ENCODE results near the gene KTI12. TPM values are rescaled to one million over a fixed set of nuclear protein-coding genes. Genes with fewer than 3 reads are reported as not detected.
"Not testable (repeated sequence)": the region's sequence is repeated elsewhere in the genome, so short reads cannot be mapped to it uniquely, and the experiment has no call there.

The KTI12 gene
- polyA plus RNA-seq (ENCODE audit: insufficient read length in 10 of 10) = 1 to 10 TPM; 2.4 to 3.9 (median 3.2) TPM
- long read RNA-seq, donor 1, transcript KTI12-201 (1 exons, 1,714 nt) = major isoform, 7 of 7 reads
- long read RNA-seq, donor 1, partial matches to known transcripts = 0 of 7 reads
- long read RNA-seq, donor 1, other reads (novel, unspliced or antisense) = 0 of 7 reads
- long read RNA-seq, donor 2, partial matches to known transcripts = 0 of 1 reads
- long read RNA-seq, donor 2, other reads (novel, unspliced or antisense) = 0 of 1 reads
- long read RNA-seq, donor 3, partial matches to known transcripts = 0 of 1 reads
- long read RNA-seq, donor 3, other reads (novel, unspliced or antisense) = 0 of 1 reads
- long read RNA-seq, donor 4, transcript KTI12-201 (1 exons, 1,714 nt) = major isoform, 6 of 6 reads
- long read RNA-seq, donor 4, partial matches to known transcripts = 0 of 6 reads
- long read RNA-seq, donor 4, other reads (novel, unspliced or antisense) = 0 of 6 reads
- long read RNA-seq, donor 5, transcript KTI12-201 (1 exons, 1,714 nt) = major isoform, 6 of 6 reads
- long read RNA-seq, donor 5, partial matches to known transcripts = 0 of 6 reads
- long read RNA-seq, donor 5, other reads (novel, unspliced or antisense) = 0 of 6 reads
- long read RNA-seq, donor 6, transcript KTI12-201 (1 exons, 1,714 nt) = major isoform, 9 of 9 reads
- long read RNA-seq, donor 6, partial matches to known transcripts = 0 of 9 reads
- long read RNA-seq, donor 6, other reads (novel, unspliced or antisense) = 0 of 9 reads
- long read RNA-seq, donor 7, transcript KTI12-201 (1 exons, 1,714 nt) = major isoform, 7 of 7 reads
- long read RNA-seq, donor 7, partial matches to known transcripts = 0 of 7 reads
- long read RNA-seq, donor 7, other reads (novel, unspliced or antisense) = 0 of 7 reads
- long read RNA-seq, donor 8 = 0 reads
- long read RNA-seq, donor 9, partial matches to known transcripts = 0 of 1 reads
- long read RNA-seq, donor 9, other reads (novel, unspliced or antisense) = 0 of 1 reads

DNA sequence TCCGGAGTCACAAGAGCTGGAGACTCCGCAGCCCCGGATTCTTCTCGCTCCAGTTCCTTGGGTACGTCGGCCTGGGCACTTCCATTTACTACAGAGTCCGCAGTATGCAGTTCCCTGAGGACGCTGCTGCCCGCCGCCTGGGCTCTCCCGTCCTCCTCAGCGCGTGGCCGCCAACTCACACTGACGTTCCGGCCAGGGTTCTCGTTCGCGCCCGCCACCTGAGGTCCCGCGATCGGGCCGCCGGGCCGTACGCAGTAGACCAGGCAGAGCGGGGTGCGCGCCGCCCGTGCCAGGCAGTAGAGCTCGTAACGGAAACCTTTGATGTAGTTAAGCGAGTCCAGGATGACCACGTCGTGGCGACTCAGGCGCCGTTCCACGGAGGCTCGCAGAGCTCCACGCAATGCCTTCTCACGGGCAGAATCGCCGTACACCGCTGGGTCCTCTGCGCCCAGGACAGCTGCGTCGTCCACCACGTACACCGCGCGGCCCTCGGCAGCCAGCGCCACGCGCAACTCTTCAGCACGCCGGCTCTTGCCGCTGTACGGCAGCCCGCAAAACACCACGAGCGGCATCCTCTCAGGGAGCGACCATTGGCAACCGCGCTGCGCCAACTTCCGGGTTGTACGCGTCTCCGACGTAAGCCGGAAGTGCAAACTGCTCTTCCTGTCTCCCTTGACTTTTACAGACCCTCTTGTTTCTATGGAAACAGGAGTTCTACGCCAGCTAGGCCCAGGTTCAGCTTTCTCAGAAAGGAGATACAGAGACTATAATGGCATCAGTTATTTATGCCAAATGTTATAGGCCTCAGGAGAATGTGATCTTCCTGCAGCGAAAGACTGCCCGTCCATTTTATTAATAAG is at the start of gene KTI12:
Gene KTI12, minus strand, starts transcription at position 621 of the 860 bp plus-strand sequence. Its CDS starts 49 bp downstream, at position 572.
- peak; percentile 88 to 96 (median 94) for DNase-seq

- DNase-seq = no peak
Measured at GRCh38 chr1:52080014-52080415, 46.4 kb upstream of the KTI12 start.

- not testable (repeated sequence) for DNase-seq
Measured at GRCh38 chr1:52077277-52077676, 43.7 kb upstream of the KTI12 start.

DNA sequence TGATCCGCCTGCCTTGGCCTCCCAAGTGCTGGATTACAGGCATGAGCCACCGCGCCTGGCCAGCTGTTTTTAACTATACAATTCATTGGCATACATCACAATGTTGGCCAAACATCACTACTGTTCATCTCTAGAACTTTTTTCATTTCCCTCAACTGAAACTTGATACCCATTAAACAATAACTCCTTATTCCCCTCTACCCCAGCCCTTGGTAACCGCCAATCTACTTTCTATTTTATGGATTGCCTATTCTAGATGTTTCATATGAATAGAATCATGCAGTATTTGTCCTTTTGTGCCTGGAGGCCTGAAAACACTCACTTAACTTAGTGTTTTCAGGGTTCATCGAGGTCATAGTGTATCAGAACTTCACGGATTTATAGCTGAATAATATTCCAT is 38.7 kb upstream of the KTI12 start:
- DNase-seq = no peak

DNA sequence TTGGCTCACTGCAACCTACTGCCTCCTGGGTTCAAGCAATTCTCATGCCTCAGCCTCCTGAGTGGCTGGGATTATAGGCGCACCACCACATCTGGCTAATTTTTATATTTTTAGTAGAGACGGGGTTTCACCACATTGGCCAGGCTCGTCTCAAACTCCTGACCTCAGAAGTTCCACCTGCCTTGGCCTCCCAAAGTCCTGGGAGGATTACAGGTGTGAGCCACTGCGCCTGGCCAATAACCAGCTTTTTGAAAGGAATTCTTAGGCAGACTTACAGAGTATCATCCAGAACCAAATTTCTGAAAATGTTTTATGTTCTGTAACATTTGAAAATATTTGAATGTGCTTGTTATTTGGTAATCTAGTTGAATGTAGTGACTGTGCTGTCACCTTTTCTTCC is 37.1 kb upstream of the KTI12 start:
- DNase-seq = no peak

DNA sequence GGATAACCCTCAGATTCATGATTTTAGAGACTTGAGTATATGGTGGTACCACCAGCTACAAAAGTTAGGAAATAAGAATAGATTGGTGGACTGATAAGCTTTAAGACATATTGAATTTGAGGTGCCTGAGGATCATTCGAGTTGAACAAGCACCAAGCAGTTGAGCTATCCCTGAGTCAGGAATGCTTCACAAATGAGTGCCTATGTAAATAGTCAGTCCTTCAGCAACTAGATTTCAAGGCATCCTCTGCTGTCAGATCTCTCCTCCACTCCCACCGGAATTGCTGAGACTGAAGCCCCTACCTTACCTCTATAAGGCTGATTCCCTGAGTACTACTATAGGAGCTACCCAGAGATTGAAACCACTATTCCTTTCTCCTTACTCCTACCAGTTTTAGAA is 29.6 kb upstream of the KTI12 start:
- no peak for DNase-seq

DNA sequence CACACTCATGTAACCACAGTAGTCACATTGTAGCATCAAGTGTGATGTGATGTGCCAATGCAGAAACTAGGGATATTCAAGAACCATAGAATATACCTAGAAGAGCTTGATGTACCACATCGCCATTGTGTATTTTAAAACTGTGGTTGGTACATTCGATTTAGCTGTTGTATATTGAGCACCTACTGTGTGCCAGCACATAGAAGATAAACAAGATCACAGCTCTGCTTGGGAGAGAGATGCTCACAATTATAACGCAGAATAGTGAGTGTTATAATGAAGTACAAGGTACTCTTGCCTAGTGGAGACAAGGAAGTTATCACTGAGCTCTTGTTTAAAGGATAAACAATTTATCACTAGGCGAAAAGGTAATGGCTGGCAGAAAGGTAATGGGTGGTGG is 27.2 kb upstream of the KTI12 start:
- DNase-seq = no peak

DNA sequence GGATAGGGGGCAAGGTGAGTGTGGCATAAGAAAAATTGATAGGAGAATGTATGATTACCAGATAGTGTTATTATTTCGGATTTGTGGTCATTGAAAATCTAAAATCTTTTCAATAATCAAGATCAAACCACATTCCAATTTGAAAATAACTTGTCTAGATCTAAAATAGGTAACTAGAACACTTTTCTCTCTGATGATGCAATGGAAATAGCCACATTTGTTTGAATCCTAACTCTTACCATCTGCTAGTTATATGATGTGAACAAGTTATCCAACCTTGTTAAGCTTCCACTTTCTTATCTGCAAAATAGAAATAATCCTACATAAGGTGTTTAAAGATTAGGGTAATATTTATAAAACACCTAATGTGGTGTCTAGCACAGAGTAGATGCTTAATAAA is 26.3 kb upstream of the KTI12 start:
- no peak for DNase-seq

GRCh38 chr1:52059321-52059720 is 25.7 kb upstream of the KTI12 start:
- no peak for DNase-seq

DNA sequence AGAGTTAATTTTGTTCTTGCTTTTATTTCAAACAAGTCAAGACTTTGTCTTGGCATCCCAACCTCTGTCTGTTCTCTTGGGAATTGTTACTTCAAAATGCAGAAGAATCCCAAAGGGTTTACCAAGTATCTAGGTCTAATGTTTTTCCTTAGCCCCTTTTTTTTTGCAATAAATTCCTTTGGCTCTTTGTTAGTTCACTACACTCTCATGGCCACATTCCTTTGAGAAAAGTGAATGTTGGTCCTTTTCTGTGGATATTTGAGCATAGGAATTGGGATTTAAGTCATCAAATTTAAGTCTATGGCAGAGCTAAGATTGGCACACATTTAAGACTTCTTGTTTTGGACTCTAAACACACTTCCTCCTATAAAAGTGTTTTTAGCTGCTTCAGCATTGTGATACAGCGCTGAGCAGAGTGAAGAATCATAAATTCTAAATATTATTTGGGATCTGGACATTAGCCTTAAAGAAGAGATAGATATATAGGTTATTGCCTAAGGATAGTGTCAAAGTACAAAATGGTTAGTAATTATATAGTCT is 24.3 kb upstream of the KTI12 start:
- no peak for DNase-seq

- no peak for DNase-seq
Measured at GRCh38 chr1:52057255-52057654, 23.6 kb upstream of the KTI12 start.

- peak in 1 of 3 donors; percentile 34 for DNase-seq
Measured at GRCh38 chr1:52056937-52057231, 23.3 kb upstream of the KTI12 start.

DNA sequence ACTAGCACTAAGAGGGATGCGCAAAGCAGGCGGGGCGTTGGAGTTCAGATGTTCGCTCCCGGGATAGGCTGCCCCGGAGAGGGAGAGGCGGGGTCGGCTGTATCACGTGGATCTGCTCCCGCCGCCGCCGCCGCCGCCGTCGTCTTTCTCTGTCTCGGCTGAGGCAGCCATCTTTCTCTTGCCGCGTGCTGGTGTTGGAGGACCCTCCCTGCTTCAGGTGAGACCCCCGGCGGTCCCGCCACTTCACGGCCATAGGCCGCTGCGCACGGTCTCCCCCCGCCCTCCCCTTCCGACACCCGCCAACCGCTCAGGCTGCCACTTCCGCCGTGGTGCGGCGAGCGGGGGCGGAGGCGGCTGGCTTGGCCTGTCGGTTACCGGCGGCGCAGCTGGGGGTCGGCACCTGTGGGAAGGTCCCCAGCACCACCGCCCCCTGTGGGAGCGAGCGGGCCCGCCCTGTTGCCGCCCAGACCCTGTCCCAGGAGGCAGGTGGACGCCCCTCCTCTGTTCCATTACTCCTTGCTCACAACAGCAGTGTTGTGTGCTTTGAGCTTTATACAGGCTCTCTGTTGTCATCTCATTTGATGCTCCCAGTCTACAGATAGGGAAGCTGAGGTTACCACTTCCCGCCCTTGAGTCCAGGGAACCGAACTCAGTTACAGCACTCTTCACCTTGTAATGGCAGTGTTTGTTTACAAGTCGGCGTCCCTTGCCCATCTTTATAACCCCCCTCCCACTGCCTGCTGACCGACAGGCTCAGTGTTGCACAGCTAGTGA is 22.7 kb upstream of the KTI12 start, which contains the start of gene BTF3L4:
Gene BTF3L4, plus strand, starts transcription at position 133 of the 774 bp plus-strand sequence. CDS start 3,553 bp downstream, outside the sequence.
- DNase-seq = peak; percentile 89 to 96 (median 94)

DNA sequence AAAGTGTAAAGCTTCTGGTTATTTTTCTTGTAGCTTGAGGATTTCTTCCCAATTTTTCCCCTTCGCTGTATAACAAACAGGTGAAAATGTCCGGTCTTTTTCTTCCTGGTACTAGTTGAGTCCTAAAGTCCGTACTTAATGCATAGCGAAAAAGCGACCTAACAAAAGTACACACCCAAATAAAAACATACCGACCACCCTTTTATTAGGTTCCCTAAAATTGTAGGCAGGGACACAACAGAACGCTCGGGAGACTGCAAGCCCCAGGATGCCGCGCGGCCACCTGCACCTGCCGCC is 22.2 kb upstream of the KTI12 start:
- DNase-seq = no peak

GRCh38 chr1:52055066-52055865 is 21.7 kb upstream of the KTI12 start, which contains the start of gene TXNDC12:
TXNDC12 (minus strand) TSS chr1:52055191; CDS start chr1:52055096, 95 bp downstream.
- peak; percentile 88 to 96 (median 90) for DNase-seq

DNA sequence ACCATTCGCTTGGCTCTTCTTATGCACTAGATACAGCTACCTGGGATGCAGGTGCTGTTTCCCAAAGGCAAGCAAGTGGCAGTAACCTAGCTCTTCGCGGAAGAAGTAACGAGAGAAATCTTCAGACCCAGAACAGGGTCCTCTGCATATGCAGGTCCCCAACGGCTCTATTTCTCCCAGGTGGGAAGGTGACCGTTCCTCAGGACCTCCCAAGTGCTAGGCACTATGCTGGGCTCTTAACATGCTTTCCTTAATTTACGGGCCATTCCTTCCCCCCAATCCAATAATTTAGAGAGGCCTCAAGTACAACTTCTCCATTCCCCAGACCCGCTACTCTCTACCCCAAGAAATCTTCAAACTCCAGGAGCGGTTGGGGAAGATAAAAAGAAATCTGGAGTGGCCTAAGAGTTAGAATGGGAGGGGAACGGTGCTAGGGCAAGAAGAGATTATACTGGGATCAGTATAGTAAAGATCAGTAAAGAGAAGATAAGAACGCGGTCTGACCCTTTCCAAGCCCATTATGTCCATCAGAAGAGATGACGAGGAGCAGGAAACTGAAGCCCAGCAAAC is 21.0 kb upstream of the KTI12 start:
- peak in 1 of 3 donors; percentile 13 for DNase-seq

GRCh38 chr1:52053862-52054261 is 20.3 kb upstream of the KTI12 start:
- DNase-seq = no peak

DNA sequence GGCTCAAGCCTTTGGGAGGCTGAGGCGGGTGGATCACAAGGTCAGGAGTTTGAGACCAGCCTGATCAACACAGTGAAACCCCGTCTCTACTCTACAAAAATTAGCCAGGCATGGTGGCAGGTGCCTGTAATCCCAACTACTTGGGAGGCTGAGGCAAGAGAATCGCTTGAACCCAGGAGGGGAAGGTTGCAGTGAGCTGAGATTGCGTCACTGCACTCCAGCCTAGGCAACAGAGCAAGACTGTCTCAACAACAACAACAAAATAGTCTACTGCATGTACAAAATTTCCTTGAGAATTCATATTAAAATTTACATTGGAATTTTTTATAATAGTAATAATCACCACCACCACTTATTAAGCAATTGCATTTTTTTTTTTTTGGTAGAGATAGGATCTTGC is 15.7 kb upstream of the KTI12 start:
- DNase-seq = not testable (repeated sequence)

DNA sequence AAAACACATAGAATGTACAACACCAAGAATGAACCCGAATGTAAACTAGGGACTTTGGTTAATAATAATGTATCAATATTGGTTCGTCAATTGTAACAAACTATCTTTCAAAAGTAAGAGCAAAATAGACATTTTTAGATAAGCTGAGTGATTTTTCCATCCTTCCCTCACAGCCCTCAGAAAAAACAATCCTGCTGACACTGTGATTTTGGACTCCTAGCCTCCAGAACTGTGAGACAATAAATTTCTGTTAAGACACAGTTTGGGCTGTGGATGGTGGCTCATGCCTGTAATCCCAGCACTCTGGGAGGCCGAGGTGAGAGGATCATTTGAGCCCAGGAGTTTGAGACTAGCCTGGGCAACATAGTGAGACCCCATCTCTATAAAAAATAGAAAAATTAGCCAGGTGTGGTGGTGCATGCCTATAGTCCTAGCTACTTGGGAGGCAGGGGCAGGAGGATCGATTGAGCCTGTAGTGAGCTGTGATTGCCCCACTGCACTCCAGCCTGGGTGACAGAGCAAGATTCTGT is 12.1 kb upstream of the KTI12 start:
- not testable (repeated sequence) for DNase-seq

Data from muscle of back (tissue), 13 donors.